Prostate gland (tissue), 2 donors: Measurements from ENCODE around the gene RNF7. TPM values are rescaled to one million over a fixed set of nuclear protein-coding genes. Genes with fewer than 3 reads are reported as not detected.
"Not testable (repeated sequence)": the region's sequence is repeated elsewhere in the genome, so short reads cannot be mapped to it uniquely, and the experiment has no call there.

Experiments
- DNase-seq: peaks from one replicate; pipeline ENCODE4 v3.0.0-alpha.2; 2019; ENCODE audit warnings: low spot score
- H3K27ac ChIP-seq, 2 donors: fragments of 200-600 bp; sonication (generic); 2 replicates each; pipeline ENCODE4 v1.5.1; 2017 to 2019
- H3K27me3 ChIP-seq: fragments of 200-600 bp; sonication (generic); replicated peaks from 2 replicates; pipeline ENCODE4 v1.5.1; 2019; ENCODE audit not compliant: insufficient read depth
- H3K36me3 ChIP-seq, 2 donors: fragments of 200-600 bp; sonication (generic); 1 replicate in 1 of 2; 2 replicates in 1 of 2; pipeline versions ENCODE4 v1.5.1 to v1.8.1; 2017 to 2019
- H3K4me1 ChIP-seq: fragments of 200-600 bp; sonication (generic); replicated peaks from 2 replicates; pipeline ENCODE4 v1.5.1; 2019
- H3K4me3 ChIP-seq, 2 donors: fragments of 200-600 bp; sonication (generic); 2 replicates each; pipeline ENCODE4 v1.5.1; 2017 to 2019
- H3K9me3 ChIP-seq: fragments of 200-600 bp; sonication (generic); 2 replicates; pipeline ENCODE4 v1.5.1; 2017
- CTCF ChIP-seq, 4 experiments: fragments of 200-600 bp in 2 of 4; fragments of 450-650 bp in 2 of 4; sonication (generic) in 2 of 4; IDR thresholded peaks; 1 replicate in 3 of 4; 2 replicates in 1 of 4; pipeline ENCODE4 v1.5.1; 2016 to 2019; ENCODE audit warnings: antibody characterized with exemption in 4 of 4, mild to moderate bottlenecking in 2 of 4, moderate library complexity in 2 of 4
- POLR2A ChIP-seq: fragments of 450-650 bp; IDR thresholded peaks from one replicate; pipeline ENCODE4 v1.6.1; 2016; ENCODE audit warnings: antibody characterized with exemption, mild to moderate bottlenecking
- POLR2AphosphoS5 ChIP-seq: sonication (generic); formaldehyde crosslinking; IDR thresholded peaks from one replicate; pipeline ENCODE4 v1.6.1; 2017; ENCODE audit warnings: antibody characterized with exemption
- WGBS: methylation state at CpG from one replicate; pipeline ENCODE4 v1.1.5; 2018; 5-methylcytosine and 5-hydroxymethylcytosine counted together
- intact Hi-C: fragments of 100-400 bp; cut with DNase I; formaldehyde crosslinking; loops from one replicate; pipeline ENCODE4 v1.14.2; 2022
- total RNA-seq, 2 donors: library from RNA; depleted of rRNA; stranded (reverse); fragments of >200 nt; gene quantifications; one replicate each; pipeline ENCODE4 v1.1.0, GENCODE V29; 2016

RNF7 gene
- total RNA-seq, 2 donors from 2014 or later, result 68.5 to 92.4 TPM

GRCh38 chr3:141746962-141747361 is 8.9 kb downstream of the RNF7 start:
- no peaks in the 10 kb centered on the region for H3K4me1 ChIP-seq
- H3K9me3 ChIP-seq, result no peaks in the 10 kb centered on the region
- no peaks in the 10 kb centered on the region for H3K27me3 ChIP-seq
- no peak overlapping the region for H3K4me3 ChIP-seq
- H3K27ac ChIP-seq, result no peak overlapping the region
- 93% methylated on average over 4 of the region's 4 CpGs for WGBS
- H3K36me3 ChIP-seq, result no peaks in the 10 kb centered on the region
- intact Hi-C loops, result no loop called here
- no peak for DNase-seq
- no peak for TF ChIP-seq POLR2AphosphoS5
- TF ChIP-seq POLR2A, result no peak
- no peak for TF ChIP-seq CTCF (IDR thresholded peaks at IDR 0.05)

GRCh38 chr3:141753399-141753798 is 15.3 kb downstream of the RNF7 start:
- Histone ChIP-seq H3K27ac (no peak overlapping the region), H3K9me3 (no peaks in the 10 kb centered on the region), H3K36me3 (no peaks in the 10 kb centered on the region), H3K4me3 (no peak overlapping the region), H3K4me1 (no peaks in the 10 kb centered on the region), H3K27me3 (no peaks in the 10 kb centered on the region)
- no peak for DNase-seq
- WGBS, result 92% methylated on average over 3 of the region's 3 CpGs
- intact Hi-C loops, result no loop called here
- TF ChIP-seq POLR2AphosphoS5 (no peak), CTCF (IDR thresholded peaks at IDR 0.05) (no peak)

GRCh38 chr3:141754032-141754431 is 15.9 kb downstream of the RNF7 start:
- no peak for TF ChIP-seq POLR2AphosphoS5
- TF ChIP-seq CTCF (IDR thresholded peaks at IDR 0.05), result no peak
- no peak for TF ChIP-seq POLR2A
- no peak overlapping the region for H3K27ac ChIP-seq
- DNase-seq, result no peak
- no peaks in the 10 kb centered on the region for H3K9me3 ChIP-seq
- intact Hi-C loops, result no loop called here
- H3K4me3 ChIP-seq, result no peak overlapping the region
- no peaks in the 10 kb centered on the region for H3K4me1 ChIP-seq
- WGBS, result 59% methylated on average over 1 of the region's 1 CpG
- no peaks in the 10 kb centered on the region for H3K27me3 ChIP-seq
- no peaks in the 10 kb centered on the region for H3K36me3 ChIP-seq

- 78% methylated on average over 14 of the region's 19 CpGs for WGBS
- H3K4me3 ChIP-seq, H3K9me3 ChIP-seq, DNase-seq, H3K4me1 ChIP-seq, H3K27ac ChIP-seq, intact Hi-C loops, H3K27me3 ChIP-seq, H3K36me3 ChIP-seq: not testable (repeated sequence)
These were observed 24.5 kb downstream of the RNF7 start for GRCh38 chr3:141762552-141762951.

- H3K27me3 ChIP-seq, result no peaks in the 10 kb centered on the region
- 98% methylated on average over 9 of the region's 9 CpGs for WGBS
- intact Hi-C loops, result no loop called here
- no peak within 1 kb of the TSS for H3K4me3 ChIP-seq
- H3K9me3 ChIP-seq, result no peaks in the 10 kb centered on the region
- H3K27ac ChIP-seq, result no peak within 1 kb of the TSS
- TF ChIP-seq POLR2A (no peak), CTCF (IDR thresholded peaks at IDR 0.05) (no peak), POLR2AphosphoS5 (no peak)
- DNase-seq, result no peak
- H3K36me3 ChIP-seq, result no peaks in the 10 kb centered on the region
- no peaks in the 10 kb centered on the region for H3K4me1 ChIP-seq
These were observed 25.1 kb downstream of the RNF7 start, which contains the start of gene GRK7 for GRCh38 chr3:141763088-141763750. Gene GRK7, plus strand, starts transcription at chr3:141763408. Its CDS starts 14,877 bp downstream, at chr3:141778285.
